HG03460 (cell line): ENCODE data around the gene MGLL.
"Not testable (repeated sequence)": the region's sequence is repeated elsewhere in the genome, so short reads cannot be mapped to it uniquely, and the experiment has no call there.

Experiments used
- ATAC-seq: cut with Tn5 transposase; IDR thresholded peaks from one replicate; pipeline ENCODE4 v1.9.1; 2021; ENCODE audit not compliant: unreplicated experiment

Gene MGLL

GRCh38 chr3:127692501-127693335, 129.6 kb downstream of the MGLL start:
- ATAC-seq = no peak

GRCh38 chr3:127691974-127692373, 130.3 kb downstream of the MGLL start:
- no peak for ATAC-seq

GRCh38 chr3:127691489-127691888, 130.8 kb downstream of the MGLL start:
- no peak for ATAC-seq

GRCh38 chr3:127690823-127691452, 131.4 kb downstream of the MGLL start:
- no peak for ATAC-seq

DNA sequence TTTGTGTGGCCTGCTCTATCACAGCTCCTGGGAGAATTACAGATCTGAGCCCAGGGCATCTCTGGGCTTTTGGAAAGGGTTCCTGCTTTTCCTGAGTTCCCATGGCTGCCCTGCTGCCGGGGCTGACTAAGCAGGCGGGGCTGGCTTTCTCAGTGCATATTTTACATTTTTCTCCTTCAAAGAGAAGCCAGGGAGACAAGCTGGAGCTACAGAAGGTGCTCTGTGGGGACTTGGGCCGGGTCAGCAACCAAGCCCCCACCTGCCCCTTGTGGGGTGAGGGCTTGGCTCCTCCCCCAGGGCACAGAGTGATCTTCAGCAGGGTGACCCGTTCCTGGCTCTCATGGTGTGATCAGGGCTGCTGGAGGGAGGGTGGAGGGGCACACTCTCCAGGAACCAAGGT, 132.2 kb downstream of the MGLL start:
- ATAC-seq = no peak

- no peak for ATAC-seq
These were observed 133.0 kb downstream of the MGLL start for GRCh38 chr3:127689266-127689860.

DNA sequence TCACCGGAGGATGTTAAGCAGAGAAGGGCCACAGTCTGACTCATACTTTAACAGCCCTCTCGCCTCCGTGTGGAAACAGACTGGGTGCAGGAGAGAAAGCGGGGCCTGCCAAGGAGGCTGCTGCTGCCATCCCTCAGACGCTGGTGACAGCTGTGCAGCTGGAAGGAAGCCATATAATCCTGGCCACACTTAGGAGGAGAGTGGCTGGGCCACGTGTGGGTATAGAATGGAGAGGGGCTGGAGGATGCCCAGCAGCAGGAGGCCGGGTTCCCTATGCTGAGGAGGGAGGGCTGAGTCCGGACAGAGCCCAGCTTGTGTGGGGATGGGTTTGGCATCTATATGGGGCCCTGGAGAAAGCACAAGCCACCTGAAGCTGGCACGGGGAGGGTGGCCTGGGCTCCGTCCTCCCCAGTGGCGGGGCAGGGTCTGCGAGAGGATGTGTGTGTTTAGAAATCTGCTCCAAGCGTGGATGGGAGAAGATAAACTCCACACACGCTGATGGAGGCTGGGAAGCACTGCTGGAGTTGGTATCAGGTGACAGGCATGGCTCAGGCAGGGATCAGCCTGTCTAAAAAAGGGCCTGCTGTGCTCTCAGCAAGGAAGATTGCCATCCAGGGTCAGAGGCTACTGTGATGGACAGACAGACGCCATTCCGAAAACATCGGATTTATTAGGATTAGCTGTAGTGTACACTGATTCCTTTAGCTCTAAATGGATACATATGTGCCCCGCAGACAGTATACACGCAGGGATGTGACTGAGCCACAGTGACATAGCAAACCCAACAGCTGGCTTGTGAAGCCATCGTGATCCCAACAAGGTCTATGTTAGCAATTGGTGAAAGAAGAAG, 133.7 kb downstream of the MGLL start:
- ATAC-seq = no peak

- no peak for ATAC-seq
These were observed 134.3 kb downstream of the MGLL start for GRCh38 chr3:127688022-127688415.

DNA sequence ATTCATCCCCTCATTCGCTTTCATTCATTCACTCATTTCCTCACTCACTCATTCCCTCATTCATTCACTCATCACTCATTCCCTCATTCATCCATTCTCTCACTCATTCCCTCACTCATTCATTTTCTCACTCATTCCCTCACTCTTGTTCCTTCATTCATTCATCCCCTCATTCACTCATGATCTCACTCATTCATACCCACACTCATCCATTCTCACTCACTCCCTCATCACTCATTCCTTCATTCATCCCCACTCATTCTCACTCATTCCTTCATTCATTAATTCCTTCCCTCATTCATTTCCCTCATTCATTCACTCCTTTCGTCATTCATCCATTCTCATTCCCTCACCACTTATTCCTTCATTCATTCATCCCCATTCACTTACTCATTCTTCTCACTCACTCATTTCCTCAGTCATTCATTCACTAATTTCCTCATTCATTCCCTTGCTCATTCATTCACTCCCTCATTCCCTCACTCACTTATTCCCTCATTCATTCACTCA, 135.0 kb downstream of the MGLL start:
- ATAC-seq = no peak

- ATAC-seq = no peak
These were observed 135.8 kb downstream of the MGLL start for GRCh38 chr3:127686512-127686894.

- no peak for ATAC-seq
These were observed 136.4 kb downstream of the MGLL start for GRCh38 chr3:127685708-127686511.

DNA sequence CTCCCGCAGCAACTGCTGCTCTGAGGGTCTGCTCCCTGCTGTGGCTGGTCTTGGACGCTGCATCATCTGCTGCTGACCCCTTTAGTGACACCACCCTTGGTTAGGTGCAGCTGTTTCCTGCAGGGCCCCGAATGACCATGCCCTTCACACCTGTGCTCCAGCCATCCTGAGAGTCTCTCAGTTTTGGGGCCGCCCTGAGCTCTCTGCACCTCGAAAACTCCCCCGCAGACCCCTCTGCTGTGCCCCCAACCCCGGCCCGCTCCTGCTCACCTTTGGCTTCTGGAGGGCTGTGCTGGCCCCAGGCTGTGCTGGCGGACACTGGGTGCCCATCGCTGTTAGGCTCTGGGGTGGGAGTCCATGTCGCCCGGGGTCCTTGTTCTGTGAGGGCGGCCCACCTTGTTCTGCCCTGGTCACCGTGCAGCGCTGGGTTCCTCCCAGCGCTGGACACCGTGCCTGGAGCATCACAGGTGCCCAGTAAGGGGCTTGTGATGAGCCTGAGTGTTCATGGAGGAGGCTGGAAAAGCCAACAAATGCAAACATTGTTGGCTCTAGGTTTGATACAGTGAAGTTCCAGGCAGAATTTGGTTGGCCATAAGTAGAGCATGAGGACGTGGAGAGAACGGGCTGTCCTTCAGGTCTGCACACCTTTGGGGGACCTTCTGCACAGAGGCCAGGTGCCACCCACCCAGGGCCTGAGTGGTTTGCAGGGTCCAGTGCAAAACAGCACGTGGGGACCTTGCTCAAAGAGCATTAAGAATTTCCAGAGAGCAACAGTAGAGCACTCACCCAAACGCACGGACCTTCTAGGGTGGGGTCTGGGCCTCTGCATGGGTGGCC, 137.2 kb downstream of the MGLL start:
- ATAC-seq = no peak

DNA sequence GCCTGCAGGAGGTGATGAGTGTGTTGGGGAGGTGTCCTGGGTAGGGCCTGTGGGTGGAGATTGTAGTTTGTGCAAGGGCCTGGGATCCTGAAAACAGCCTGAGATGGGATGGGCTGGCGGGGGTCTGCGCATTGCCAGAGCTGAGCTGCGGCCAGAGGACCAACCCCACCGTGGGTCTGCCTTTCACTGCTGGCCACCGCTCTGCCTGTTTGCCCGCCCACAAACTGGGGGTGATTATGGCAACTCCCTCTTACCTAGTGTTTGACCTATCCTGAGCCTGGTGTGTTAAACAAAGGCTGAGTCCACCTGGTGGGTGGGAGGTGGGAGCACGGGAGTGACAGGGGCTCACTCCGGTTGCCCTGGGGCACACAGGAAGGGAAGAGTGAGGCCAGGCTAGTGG, 139.8 kb downstream of the MGLL start:
- no peak for ATAC-seq

- ATAC-seq = not testable (repeated sequence)
These were observed 140.2 kb downstream of the MGLL start for GRCh38 chr3:127682175-127682554.

GRCh38 chr3:127680798-127681221, 141.5 kb downstream of the MGLL start:
- ATAC-seq = no peak

GRCh38 chr3:127680146-127680661, 142.1 kb downstream of the MGLL start:
- no peak for ATAC-seq

DNA sequence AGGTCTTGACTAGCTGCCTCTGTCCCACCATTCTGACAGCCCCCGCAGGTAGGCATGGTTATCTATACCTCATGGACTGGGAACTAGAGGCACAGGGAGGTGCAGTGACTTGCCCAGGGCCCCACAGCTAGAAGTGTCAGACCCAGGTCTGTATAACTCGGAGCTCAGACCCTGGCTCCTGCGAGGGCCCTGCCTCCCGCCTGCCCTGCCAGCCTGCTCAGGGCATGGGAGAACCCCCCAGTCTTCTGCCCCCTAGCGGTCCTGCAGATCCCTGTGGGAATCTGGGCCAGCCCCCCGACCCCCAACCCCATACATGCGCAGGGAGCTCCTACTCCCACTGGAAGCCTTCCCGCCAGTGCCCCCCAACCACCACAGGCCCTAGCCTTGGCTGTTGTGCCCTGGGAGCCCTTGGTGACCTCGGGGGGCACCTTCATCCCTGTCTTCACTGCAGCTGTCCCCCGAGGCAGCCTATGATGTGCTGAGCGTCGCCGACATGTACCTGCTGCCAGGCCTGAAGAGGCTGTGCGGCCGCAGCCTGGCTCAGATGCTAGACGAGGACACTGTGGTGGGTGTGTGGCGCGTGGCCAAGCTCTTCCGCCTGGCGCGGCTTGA, 142.7 kb downstream of the MGLL start:
- no peak for ATAC-seq

DNA sequence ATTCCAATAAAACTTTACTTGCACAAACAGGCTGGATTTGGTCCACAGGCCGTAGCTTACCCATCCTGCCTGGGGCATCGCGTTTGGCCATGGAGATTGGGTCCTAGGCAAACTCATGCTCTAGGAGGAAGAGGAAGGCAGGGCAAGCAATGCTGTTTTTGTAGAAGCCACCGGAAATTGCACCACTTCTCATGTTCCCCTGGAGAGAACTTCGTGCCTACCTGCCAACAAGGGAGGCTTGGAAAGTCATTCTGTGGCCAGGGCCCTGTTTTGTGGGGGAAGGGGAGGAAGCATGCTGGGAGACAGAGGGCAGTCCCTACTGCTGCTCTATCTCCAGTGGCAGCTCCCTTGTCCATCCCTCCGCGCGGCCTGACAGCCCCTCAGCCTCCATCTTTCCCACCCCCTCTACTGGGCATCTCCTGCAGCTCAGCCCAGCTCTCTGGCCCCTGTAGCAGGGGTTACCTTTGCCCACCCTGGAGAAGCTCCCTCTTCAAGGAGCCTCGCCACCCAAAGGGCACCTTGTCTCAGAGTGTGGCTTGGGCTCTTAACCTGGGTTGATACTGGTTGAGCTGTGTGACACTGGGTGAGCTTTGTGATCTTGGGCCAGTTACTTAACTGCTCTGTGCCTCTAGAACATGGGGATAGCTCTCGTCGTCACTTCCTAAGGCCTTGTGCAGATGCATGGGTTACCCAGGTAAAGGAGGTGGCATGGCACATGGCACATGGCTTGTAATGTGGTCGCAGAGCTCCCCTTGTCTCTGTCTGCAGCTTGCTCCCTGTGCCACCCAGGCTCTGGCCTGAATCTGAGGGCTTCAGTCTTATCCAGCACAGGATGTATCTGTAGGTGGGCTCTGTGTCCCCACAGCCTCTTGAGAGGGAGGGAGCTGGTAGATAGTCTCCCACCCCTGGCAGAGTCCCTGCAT, 143.4 kb downstream of the MGLL start:
- ATAC-seq = no peak
